ENCODE measurements around the gene SPG11. TPM values are rescaled to one million over a fixed set of nuclear protein-coding genes. Genes with fewer than 3 reads are reported as not detected.

Gene SPG11
- total and polyA plus RNA-seq, 7 donors, result 12.9 to 88.1 (median 56.7) TPM

DNA sequence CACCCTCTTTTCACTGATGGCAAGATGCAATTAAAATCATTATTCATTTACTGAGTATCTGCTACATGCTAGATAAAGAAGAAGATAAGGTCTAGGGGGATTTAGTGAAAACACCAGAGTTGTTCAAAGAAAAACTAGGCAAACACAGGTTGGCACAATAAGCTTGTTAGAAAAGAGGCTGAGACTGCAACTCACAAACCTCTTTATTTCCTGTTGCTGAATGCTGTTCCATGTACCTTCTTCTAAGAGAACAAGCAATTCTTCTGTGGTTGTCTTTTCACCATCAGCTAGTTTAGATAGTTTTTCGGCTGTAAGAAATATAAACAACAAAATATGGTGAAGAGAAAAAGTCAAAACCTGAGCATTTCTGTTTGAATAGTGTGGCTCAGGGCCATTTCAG, 65.4 kb downstream of the SPG11 start:
- Histone ChIP-seq H3K36me3 (peaks cover 13 to 96% (median 33%) of the 10 kb centered on the region in 4 donors), H3K27ac (no peak overlapping the region)
- no peak for TF ChIP-seq EP300 (IDR thresholded peaks at IDR 0.05)
- TF ChIP-seq POLR2A (IDR thresholded peaks at IDR 0.05), result no peak
- TF ChIP-seq, protein P1, sequence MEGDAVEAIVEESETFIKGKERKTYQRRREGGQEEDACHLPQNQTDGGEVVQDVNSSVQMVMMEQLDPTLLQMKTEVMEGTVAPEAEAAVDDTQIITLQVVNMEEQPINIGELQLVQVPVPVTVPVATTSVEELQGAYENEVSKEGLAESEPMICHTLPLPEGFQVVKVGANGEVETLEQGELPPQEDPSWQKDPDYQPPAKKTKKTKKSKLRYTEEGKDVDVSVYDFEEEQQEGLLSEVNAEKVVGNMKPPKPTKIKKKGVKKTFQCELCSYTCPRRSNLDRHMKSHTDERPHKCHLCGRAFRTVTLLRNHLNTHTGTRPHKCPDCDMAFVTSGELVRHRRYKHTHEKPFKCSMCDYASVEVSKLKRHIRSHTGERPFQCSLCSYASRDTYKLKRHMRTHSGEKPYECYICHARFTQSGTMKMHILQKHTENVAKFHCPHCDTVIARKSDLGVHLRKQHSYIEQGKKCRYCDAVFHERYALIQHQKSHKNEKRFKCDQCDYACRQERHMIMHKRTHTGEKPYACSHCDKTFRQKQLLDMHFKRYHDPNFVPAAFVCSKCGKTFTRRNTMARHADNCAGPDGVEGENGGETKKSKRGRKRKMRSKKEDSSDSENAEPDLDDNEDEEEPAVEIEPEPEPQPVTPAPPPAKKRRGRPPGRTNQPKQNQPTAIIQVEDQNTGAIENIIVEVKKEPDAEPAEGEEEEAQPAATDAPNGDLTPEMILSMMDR (IDR thresholded peaks at IDR 0.05), result no peak

DNA sequence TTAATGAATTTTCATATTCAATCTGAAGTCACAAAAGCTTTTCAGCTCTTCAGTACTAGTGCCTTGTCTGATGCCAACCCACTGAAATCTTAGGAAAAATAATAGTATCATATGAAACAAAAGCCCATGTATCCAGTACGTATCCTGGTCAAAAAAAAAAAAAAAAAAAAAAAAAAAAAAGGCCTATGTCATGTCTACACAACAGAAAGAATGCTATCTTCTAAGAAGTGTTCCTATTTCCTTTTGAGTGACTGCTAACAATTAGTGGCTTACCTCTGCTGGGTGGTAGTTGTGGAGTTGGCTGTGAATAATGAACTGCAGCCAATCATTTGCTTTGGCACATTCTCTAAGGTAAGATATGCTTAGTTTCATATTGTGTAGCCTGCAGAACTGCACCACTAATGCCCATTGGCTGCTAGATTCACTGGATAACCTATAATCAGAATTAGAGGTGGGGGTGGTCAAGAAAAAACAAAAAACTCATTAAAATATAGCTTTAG, 66.9 kb downstream of the SPG11 start:
- Histone ChIP-seq H3K36me3 (peaks cover 13 to 96% (median 39%) of the 10 kb centered on the region in 4 donors), H3K4me3 (no peak overlapping the region), H3K27me3 (no peaks in the 10 kb centered on the region), H3K27ac (no peak overlapping the region), H3K4me1 (no peaks in the 10 kb centered on the region), H3K9me3 (no peaks in the 10 kb centered on the region)
- intact Hi-C loops (cut with DNase I), result no loop called here
- WGBS, 2 donors, result 85 to 86% methylated on average over 1 of the region's 1 CpG
- no peak for DNase-seq
- TF ChIP-seq, protein P1 (IDR thresholded peaks at IDR 0.05), result no peak
- no peak for TF ChIP-seq POLR2AphosphoS5 (IDR thresholded peaks at IDR 0.05)
- TF ChIP-seq POLR2A (IDR thresholded peaks at IDR 0.05), result no peak
- no peak for TF ChIP-seq EP300 (IDR thresholded peaks at IDR 0.05)

More for the DNA sequence above, 65.4 kb downstream of the SPG11 start:
- no peak for DNase-seq
- intact Hi-C loops (cut with DNase I), result no loop called here
- no peaks in the 10 kb centered on the region for H3K4me1 ChIP-seq
- H3K9me3 ChIP-seq, result no peaks in the 10 kb centered on the region
- H3K27me3 ChIP-seq, result no peaks in the 10 kb centered on the region
- H3K4me3 ChIP-seq, result no peak overlapping the region
- WGBS, 2 donors, result 83 to 94% methylated on average over 1 of the region's 1 CpG

DNA sequence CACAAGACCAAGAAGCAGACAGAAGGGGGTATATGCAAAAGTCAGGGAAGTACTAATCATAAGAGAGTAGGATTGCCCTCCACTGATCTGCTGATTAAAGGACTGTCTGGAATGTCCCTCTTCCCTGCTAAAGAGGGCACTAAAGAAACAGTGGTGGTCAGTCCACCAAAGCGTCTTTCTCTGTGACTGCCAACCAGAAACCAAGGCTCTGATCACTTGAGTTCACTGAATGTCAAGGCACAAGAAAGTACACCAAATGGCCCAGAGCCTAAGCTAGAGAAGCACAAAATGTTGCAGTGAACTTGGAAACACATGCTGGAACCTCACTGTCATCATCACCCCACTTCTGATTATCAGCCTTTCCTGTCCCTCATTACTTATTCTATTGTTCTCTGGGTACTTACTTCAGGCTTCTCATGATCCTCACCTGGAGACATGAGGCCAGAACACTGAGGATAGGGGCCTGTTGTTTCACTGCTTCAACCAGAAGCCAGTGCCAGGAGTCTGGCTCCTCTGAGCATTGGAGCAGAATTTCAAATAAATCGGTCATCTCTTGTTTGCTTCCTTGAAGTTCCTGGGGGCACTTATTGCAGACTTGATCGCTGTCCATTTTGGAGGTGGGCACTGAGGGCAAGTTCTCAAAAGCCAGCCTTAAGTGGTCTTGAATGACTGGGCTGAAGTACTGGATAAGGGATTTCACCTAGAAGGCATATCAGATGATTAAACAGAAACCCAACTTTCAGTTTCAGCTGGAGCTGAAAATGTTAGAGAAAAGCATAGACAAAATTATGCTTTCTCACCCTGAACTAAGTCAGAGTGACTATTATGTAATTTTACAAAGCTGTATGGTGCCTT, 67.6 kb downstream of the SPG11 start:
- peaks cover 13 to 98% (median 42%) of the 10 kb centered on the region in 4 donors for H3K36me3 ChIP-seq
- intact Hi-C loops (cut with DNase I), result no loop called here
- H3K9me3 ChIP-seq, result no peaks in the 10 kb centered on the region
- DNase-seq, result no peak
- WGBS, 2 donors, result 92 to 97% methylated on average over 3 of the region's 3 CpGs
- H3K4me1 ChIP-seq, result no peaks in the 10 kb centered on the region
- TF ChIP-seq POLR2A (IDR thresholded peaks at IDR 0.05) (no peak), EP300 (IDR thresholded peaks at IDR 0.05) (no peak), POLR2AphosphoS5 (IDR thresholded peaks at IDR 0.05) (no peak)
- TF ChIP-seq, protein P1 (IDR thresholded peaks at IDR 0.05), result no peak
- no peaks in the 10 kb centered on the region for H3K27me3 ChIP-seq
- no peak overlapping the region for H3K4me3 ChIP-seq
- H3K27ac ChIP-seq, result no peak overlapping the region

DNA sequence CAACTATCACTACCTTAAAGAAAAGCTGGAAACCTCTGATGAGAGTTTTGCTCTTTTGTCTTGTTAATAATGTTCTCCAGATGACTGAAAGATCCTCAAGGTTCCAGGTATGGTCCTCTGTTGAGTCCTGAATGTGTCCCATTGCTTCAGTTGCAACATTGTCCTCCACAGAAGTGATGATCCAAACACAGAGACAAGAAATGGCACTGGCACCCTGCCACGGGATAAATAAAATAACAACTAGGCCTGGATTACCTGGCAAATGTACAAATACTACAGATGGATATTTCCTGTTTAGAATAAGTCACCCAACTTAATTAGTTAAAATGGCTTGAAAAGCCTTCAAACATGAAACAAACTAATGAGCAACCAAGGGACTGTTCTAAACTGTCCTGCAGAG, 68.2 kb downstream of the SPG11 start:
- intact Hi-C loops (cut with DNase I), result no loop called here
- peaks cover 13 to 99% (median 43%) of the 10 kb centered on the region in 4 donors for H3K36me3 ChIP-seq
- 63 to 77% methylated on average over 1 of the region's 1 CpG for WGBS, 2 donors

More for the DNA sequence above, 68.2 kb downstream of the SPG11 start:
- H3K27me3 ChIP-seq, result no peaks in the 10 kb centered on the region
- H3K4me1 ChIP-seq, result no peaks in the 10 kb centered on the region
- no peak for DNase-seq
- H3K9me3 ChIP-seq, result no peaks in the 10 kb centered on the region
- TF ChIP-seq, protein P1 (IDR thresholded peaks at IDR 0.05), result no peak
- TF ChIP-seq EP300 (IDR thresholded peaks at IDR 0.05), result no peak
- TF ChIP-seq POLR2AphosphoS5 (IDR thresholded peaks at IDR 0.05), result no peak
- TF ChIP-seq POLR2A (IDR thresholded peaks at IDR 0.05), result no peak
- no peak overlapping the region for H3K4me3 ChIP-seq
- H3K27ac ChIP-seq, result no peak overlapping the region
